Stimulated activated CD8-positive, alpha-beta memory T cell treated with anti-CD3 and anti-CD28 coated beads, Interleukin-4, amount 100 ng/mL, for 4 hours (primary cell): ENCODE measurements around the gene MED25.
A peak's percentile ranks its signal among the peaks of the same experiment; 100 is the strongest.

ENCODE experiments used
- DNase-seq, 2 donors: peaks; one replicate each; pipeline ENCODE4 v3.0.0-alpha.2; 2020; ENCODE audit warnings: low read depth in 2 of 2, low spot score in 1 of 2

The MED25 gene

GRCh38 chr19:49843265-49843664 is 25.2 kb downstream of the MED25 start:
- no peak for DNase-seq

GRCh38 chr19:49844138-49845095 is 26.3 kb downstream of the MED25 start:
- no peak for DNase-seq

- no peak for DNase-seq
These were observed 27.3 kb downstream of the MED25 start for GRCh38 chr19:49845414-49845813.

- DNase-seq: no peak
These were observed 28.3 kb downstream of the MED25 start for GRCh38 chr19:49846408-49846807.

DNA sequence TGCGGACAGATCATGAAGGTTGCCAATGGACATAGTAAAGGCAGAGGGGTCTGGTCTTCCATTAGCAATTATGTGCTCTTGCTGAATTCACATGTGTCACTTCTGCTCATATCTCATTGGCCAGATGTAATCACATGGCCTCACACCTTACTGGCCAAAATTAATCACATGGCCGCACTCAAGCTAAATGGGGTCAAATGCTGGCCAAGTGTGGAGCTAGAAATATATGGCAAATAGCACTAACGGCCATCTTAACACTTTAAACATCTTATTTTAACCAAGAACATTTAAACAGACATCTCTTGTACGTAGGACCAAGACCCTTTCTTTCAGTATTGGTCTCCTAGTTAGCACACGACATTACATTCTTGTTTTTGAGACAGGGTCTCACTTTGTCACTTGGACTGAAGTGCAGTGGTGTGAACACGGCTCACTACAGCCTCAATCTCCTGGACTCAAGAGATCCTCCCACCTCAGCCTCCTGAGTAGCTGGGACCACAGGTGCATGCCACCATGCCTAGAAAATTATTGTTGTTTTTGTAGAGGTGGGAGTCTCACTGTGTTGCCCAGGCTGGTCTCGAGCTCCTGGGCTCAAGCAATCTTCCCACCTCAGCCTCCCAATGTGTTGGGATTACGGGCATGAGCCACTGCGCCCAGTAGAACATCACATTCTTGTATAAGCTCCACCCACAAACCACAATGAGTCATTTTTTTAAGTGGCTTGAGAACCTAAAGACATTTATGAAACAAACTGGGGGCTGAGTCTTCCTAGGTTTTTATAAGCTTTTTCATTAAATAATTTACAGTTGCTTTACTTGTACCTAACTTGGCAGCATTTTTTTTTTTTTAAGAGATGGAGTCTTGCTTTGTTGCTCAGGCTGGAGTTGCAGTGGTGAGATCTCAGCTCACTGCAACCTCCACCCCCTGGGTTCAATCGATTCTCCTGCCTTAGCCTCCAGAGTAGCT is 29.9 kb downstream of the MED25 start:
- DNase-seq: no peak

GRCh38 chr19:49848938-49849337 is 30.8 kb downstream of the MED25 start:
- DNase-seq: no peak

GRCh38 chr19:49849433-49850220 is 31.5 kb downstream of the MED25 start:
- no peak for DNase-seq

DNA sequence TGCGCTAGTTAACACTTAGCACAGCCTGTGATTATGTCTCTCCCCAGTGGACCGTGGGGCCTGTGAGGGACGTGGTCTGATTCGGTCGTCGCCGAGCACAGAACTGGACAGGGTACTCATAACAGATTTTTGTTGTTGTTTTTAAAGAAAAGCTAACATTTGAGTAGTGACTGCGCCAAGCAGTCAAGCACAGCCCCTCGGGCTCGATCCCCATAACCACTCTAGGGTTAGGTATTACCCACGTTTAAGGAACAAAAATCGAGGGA is 32.1 kb downstream of the MED25 start:
- DNase-seq: no peak

DNA sequence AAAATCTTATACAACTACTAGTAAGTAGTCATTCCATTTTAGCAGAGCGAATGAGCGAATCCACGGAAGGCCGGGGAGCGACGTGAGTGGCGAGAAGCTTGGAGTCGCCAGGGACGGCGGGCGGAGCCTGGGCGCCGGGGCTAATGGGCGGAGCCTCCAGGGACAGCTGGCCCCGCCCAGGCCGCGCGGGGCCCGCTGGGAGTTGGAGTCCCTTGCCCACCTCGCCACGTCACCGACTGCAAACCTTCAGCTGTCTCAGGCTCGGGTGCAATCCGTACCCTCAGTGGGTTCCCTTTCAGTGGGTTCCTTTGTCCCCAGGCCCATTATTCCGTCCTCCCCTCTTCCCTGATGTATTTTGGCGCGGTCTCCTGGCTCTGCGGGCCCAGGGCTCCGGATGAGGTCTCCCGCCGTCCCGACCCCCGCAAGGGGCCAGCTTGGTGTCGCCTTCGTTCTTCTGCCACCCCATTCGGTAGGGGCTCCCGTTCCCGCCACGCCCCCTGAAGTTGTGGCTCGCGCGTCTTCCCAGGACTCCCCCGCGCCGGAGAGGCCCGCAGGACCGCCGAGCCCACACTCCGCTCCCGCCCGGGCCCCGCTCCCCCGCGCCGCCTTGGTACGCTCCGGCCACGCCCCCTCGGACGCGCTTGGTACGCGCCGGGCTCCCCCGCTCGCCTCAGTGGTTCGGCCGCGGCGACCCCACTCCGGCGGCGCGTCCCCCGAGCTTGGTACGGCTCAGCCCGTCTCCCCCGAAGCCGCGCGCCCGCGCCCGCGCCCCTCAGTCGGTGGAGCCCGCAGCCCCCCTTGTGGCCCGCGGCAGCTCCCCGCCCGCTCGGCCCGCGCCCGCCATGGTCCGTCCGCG is 32.6 kb downstream of the MED25 start, which contains the start of gene PTOV1:
Gene PTOV1 (plus strand): TSS at position 673 of the 856 bp plus-strand sequence.
- peak; percentile 68 to 71 for DNase-seq

DNA sequence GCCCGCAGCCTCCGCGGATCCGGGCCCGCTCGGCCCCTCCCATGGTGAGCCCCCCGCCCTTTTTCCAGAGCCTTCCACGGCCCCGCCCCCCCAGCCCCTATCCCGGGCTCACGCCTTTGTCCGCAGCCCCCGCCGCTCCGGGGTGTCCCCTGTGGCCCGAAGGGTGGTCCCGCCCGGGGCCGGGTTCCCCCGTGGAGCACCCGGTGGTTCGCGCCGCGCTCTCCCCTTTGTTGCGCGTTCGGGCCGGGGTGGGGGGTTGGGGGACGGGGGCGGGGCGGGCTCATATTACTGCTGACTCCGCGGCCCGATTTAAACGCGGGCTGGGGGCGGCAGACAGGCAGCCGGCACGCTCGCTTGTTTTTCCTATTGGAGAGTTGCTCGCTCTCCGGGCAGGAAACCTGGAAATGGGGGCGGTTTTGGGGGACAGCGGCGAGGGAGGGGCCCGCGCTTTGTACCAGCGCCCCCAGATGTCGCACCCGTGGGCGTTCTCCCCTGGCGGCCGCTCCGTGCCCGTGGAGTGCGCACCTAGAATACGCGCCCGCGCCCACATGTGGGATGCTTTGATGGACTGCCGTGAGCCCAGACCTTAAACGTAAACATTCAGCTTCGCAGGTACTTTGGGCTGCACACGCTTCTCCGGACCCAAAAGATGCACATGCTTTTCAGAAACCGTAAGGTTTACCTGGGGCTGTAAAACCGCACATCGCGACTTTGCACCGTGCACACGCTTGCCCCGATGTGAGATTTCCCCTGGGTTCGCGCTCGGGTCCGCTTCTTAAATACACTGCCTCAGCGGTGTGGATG is 33.6 kb downstream of the MED25 start:
- no peak for DNase-seq

- DNase-seq: no peak
These were observed 34.6 kb downstream of the MED25 start for GRCh38 chr19:49852631-49853126.

GRCh38 chr19:49853852-49854377 is 35.8 kb downstream of the MED25 start:
- DNase-seq: no peak

DNA sequence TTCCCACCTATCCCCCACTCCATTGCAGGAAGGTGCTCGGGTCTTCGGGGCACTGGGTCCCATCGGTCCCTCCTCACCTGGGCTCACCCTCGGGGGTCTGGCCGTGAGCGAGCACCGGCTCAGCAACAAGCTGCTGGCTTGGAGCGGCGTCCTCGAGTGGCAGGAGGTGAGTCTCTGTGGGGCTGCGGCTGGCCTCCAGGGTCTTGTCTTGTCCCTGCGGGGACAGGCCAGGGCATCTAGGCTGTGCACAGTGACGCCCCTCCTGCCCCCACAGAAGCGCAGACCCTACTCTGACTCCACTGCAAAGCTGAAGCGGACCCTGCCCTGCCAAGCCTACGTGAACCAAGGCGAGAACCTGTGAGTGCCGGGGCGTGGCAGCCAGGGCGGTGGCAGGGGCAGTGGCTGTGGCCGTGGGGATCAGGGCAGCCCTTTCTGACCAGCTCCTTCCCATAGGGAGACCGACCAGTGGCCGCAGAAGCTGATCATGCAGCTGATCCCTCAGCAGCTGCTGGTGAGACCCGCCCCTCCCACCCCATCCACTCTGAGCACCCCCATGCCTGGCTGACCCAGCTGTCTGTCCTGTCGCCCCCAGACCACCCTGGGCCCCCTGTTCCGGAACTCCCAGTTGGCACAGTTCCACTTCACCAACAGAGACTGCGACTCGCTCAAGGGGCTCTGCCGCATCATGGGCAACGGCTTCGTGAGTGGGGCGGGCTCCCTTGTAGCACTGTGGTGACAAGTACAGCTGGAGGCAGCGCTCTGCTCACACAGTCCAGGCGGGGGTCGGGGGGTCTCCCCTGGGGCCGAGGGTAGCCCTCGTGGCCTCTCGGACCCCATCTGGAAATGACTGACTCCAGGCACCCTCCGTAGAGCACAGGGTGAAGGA is 36.5 kb downstream of the MED25 start:
- no peak for DNase-seq

DNA sequence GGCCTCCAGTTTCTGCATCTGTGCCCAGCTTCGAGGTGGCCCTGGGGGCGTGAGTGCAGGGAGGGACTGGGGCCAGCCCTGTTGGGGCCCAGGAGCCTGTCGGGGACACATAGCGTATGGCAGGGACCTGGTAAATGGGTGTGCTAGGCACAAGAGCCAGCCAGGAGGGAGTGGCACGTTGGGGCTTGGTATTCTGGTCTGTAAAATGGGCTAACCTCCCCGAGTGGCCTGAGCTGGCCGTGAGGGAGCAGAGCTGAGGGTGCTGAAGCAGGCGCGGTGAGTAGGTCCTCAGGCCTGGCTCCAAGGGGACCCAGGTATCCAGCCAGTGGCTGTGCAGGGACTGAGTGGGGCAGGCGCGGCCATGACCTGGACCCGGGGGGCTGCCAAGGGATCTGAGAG is 37.2 kb downstream of the MED25 start:
- no peak for DNase-seq

- no peak for DNase-seq
These were observed 37.8 kb downstream of the MED25 start for GRCh38 chr19:49855676-49856573.

DNA sequence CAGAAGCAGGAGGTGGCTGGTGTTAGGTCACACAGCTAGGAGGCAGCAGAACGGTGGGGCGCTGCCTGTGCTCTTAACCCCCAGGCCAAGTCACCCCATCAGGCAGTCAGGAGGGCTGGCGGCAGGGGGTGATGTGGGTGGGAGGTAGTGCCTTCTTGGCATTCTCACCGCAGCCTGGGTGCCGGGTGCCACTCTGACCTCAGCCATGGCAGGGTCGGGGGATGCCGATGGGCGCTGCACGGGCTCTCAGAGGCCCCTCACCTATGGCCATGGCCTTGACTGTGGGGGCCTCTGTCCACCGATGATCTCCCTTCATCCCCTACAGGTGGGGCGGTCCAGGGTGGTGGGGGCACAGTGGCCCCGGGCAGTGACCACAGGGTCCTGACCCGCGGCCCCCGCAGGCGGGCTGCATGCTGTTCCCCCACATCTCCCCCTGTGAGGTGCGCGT is 38.5 kb downstream of the MED25 start:
- DNase-seq: no peak
